Neural cell (in vitro differentiated cells): ENCODE data around the gene KLHDC8A. TPM values are rescaled to one million over a fixed set of nuclear protein-coding genes. Genes with fewer than 3 reads are reported as not detected.

Source experiments
- H2AFZ ChIP-seq: fragments of 200-600, 300-800 bp; sonication (generic), shearing (Covaris generic); 2 replicates; pipeline ENCODE4 v1.6.0; 2014; ENCODE audit warnings: low read depth, mild to moderate bottlenecking, antibody characterized with exemption, low read length, moderate library complexity
- H3F3A ChIP-seq: fragments of 200-600 bp; shearing (Covaris generic); 2 replicates; pipeline ENCODE4 v1.6.1; 2016; ENCODE audit warnings: mild to moderate bottlenecking, moderate library complexity, mixed read lengths, antibody characterized with exemption, low read length; ENCODE audit not compliant: insufficient read depth, poor library complexity, severe bottlenecking
- H3K27ac ChIP-seq: fragments of 200-600, 300-800 bp; sonication (generic), shearing (Covaris generic); 2 replicates; pipeline ENCODE4 v1.5.1; 2014; ENCODE audit warnings: mild to moderate bottlenecking, low read length, moderate library complexity
- H3K27me3 ChIP-seq: fragments of 300-800, 200-600 bp; sonication (generic), shearing (Covaris generic); 2 replicates; pipeline ENCODE4 v1.6.0; 2014; ENCODE audit warnings: mild to moderate bottlenecking, low read depth, low read length, moderate library complexity; ENCODE audit not compliant: insufficient read depth
- H3K36me3 ChIP-seq: fragments of 300-800, 200-600 bp; sonication (generic), shearing (Covaris generic); 2 replicates; pipeline ENCODE4 v1.5.1; 2014; ENCODE audit warnings: mild to moderate bottlenecking, antibody characterized with exemption, low read length, moderate library complexity; ENCODE audit not compliant: insufficient read depth
- H3K4me2 ChIP-seq: fragments of 300-800, 200-600 bp; sonication (generic), shearing (Covaris generic); 2 replicates; pipeline ENCODE4 v1.6.0; 2014; ENCODE audit warnings: mild to moderate bottlenecking, low read length
- H3K4me3 ChIP-seq: fragments of 300-800, 200-600 bp; sonication (generic), shearing (Covaris generic); 2 replicates; pipeline ENCODE4 v1.5.1; 2014; ENCODE audit warnings: mild to moderate bottlenecking, low read length, moderate library complexity
- H3K79me2 ChIP-seq: fragments of 200-600 bp; shearing (Covaris generic); replicated peaks from 2 replicates; pipeline ENCODE4 v1.6.0; 2014; ENCODE audit warnings: mild to moderate bottlenecking, low read length, moderate library complexity; ENCODE audit not compliant: insufficient read depth
- H3K9ac ChIP-seq: fragments of 300-800, 200-600 bp; sonication (generic), shearing (Covaris generic); 2 replicates; pipeline ENCODE4 v1.6.1; 2016; ENCODE audit warnings: mild to moderate bottlenecking, low read length, mixed read lengths
- H3K9me2 ChIP-seq: fragments of 200-600 bp; shearing (Covaris generic); 2 replicates; pipeline ENCODE4 v1.6.1; 2016; ENCODE audit warnings: mild to moderate bottlenecking, low read length, mixed read lengths; ENCODE audit not compliant: insufficient read depth
- H3K9me3 ChIP-seq: fragments of 200-600, 300-800 bp; sonication (generic), shearing (Covaris generic); 2 replicates; pipeline ENCODE4 v1.6.1; 2016; ENCODE audit warnings: mild to moderate bottlenecking, mixed run types, low read length, moderate library complexity, mixed read lengths
- H4K20me1 ChIP-seq: fragments of 200-600 bp; shearing (Covaris generic); 2 replicates; pipeline ENCODE4 v1.6.1; 2016; ENCODE audit warnings: mild to moderate bottlenecking, mixed run types; ENCODE audit not compliant: insufficient read depth
- EP300 ChIP-seq: fragments of 450-650 bp; conservative IDR thresholded peaks from 2 replicates; pipeline ENCODE4 v1.6.1; 2014; ENCODE audit warnings: antibody characterized with exemption, mild to moderate bottlenecking, moderate library complexity; ENCODE audit not compliant: poor library complexity, severe bottlenecking
- EZH2 ChIP-seq: fragments of 200-600, 300-800 bp; shearing (Covaris generic), sonication (generic); IDR thresholded peaks from 2 replicates; pipeline ENCODE4 v1.6.1; 2014; ENCODE audit warnings: antibody characterized with exemption, low read length, borderline replicate concordance, mild to moderate bottlenecking; ENCODE audit not compliant: insufficient read depth, poor library complexity, severe bottlenecking
- MXI1 ChIP-seq: fragments of 450-650 bp; conservative IDR thresholded peaks from 2 replicates; pipeline ENCODE4 v1.6.1; 2014; ENCODE audit warnings: antibody characterized with exemption, mild to moderate bottlenecking; ENCODE audit not compliant: poor library complexity, severe bottlenecking
- POLR2AphosphoS5 ChIP-seq: IDR thresholded peaks from 2 replicates; pipeline ENCODE4 v1.6.1; 2012
- RAD21 ChIP-seq: fragments of 450-650 bp; conservative IDR thresholded peaks from 2 replicates; pipeline ENCODE4 v1.6.1; 2014; ENCODE audit warnings: antibody characterized with exemption, mild to moderate bottlenecking, moderate library complexity
- SMC3 ChIP-seq: fragments of 450-650 bp; conservative IDR thresholded peaks from 2 replicates; pipeline ENCODE4 v1.6.1; 2014; ENCODE audit warnings: antibody characterized with exemption, mild to moderate bottlenecking, moderate library complexity; ENCODE audit not compliant: poor library complexity
- TAF1 ChIP-seq: IDR thresholded peaks from 2 replicates; pipeline ENCODE4 v1.6.1; 2012; ENCODE audit warnings: low read depth
- polyA plus RNA-seq: library from polyadenylated mRNA; depleted of rRNA; stranded (reverse); fragments of >200 nt; gene quantifications from 2 replicates; pipeline ENCODE4 v1.2.3, GENCODE V29; 2014
- TF ChIP-seq, protein P1 (sequence below): fragments of 450-650 bp; IDR thresholded peaks from 2 replicates; pipeline ENCODE4 v1.5.1; 2014; ENCODE audit warnings: antibody characterized with exemption, mild to moderate bottlenecking, moderate library complexity; ENCODE audit not compliant: poor library complexity, severe bottlenecking
- TF ChIP-seq, protein P2 (sequence below): IDR thresholded peaks from 2 replicates; pipeline ENCODE4 v1.6.1; 2012; ENCODE audit warnings: borderline replicate concordance

The KLHDC8A gene
- polyA plus RNA-seq, 1 donor from 2014 or later, result 7.7 TPM

DNA sequence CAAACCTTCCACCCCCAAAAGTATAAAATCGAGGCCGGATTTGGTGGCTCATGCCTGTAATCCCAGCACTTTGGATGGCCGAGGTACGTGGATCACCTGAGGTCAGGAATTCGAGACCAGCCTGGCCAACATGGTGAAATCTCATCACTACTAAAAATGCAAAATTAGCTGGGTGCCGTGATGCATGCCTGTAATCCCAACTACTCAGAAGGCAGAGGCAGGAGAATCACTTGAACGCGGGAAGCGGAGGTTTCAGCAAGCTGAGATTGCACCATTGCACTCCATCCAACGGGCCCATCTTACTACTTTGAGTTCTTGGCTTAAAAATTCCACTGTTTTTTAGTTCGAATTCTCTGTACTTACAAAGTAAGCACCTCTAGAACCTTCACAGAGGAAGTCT is 11.0 kb downstream of the KLHDC8A start:
- H4K20me1 ChIP-seq, result no peaks in the 10 kb centered on the region
- H3F3A ChIP-seq, result peaks cover 9% of the 10 kb centered on the region
- no peaks in the 10 kb centered on the region for H3K27me3 ChIP-seq
- H3K9me3 ChIP-seq, result no peaks in the 10 kb centered on the region
- no peaks in the 10 kb centered on the region for H3K9me2 ChIP-seq
- H2AFZ ChIP-seq, result no peak overlapping the region
- peak overlapping the region; percentile 79 for H3K27ac ChIP-seq
- H3K4me2 ChIP-seq, result no peak overlapping the region
- H3K79me2 ChIP-seq, result no peaks in the 10 kb centered on the region
- H3K4me3 ChIP-seq, result no peak overlapping the region
- no peak overlapping the region for H3K9ac ChIP-seq
- H3K36me3 ChIP-seq, result no peaks in the 10 kb centered on the region
- TF ChIP-seq TAF1 (no peak), RAD21 (no peak), EP300 (no peak), SMC3 (no peak), MXI1 (no peak), EZH2 (no peak), POLR2AphosphoS5 (no peak)
- TF ChIP-seq, protein P1, sequence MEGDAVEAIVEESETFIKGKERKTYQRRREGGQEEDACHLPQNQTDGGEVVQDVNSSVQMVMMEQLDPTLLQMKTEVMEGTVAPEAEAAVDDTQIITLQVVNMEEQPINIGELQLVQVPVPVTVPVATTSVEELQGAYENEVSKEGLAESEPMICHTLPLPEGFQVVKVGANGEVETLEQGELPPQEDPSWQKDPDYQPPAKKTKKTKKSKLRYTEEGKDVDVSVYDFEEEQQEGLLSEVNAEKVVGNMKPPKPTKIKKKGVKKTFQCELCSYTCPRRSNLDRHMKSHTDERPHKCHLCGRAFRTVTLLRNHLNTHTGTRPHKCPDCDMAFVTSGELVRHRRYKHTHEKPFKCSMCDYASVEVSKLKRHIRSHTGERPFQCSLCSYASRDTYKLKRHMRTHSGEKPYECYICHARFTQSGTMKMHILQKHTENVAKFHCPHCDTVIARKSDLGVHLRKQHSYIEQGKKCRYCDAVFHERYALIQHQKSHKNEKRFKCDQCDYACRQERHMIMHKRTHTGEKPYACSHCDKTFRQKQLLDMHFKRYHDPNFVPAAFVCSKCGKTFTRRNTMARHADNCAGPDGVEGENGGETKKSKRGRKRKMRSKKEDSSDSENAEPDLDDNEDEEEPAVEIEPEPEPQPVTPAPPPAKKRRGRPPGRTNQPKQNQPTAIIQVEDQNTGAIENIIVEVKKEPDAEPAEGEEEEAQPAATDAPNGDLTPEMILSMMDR, result no peak
- TF ChIP-seq, protein P2, sequence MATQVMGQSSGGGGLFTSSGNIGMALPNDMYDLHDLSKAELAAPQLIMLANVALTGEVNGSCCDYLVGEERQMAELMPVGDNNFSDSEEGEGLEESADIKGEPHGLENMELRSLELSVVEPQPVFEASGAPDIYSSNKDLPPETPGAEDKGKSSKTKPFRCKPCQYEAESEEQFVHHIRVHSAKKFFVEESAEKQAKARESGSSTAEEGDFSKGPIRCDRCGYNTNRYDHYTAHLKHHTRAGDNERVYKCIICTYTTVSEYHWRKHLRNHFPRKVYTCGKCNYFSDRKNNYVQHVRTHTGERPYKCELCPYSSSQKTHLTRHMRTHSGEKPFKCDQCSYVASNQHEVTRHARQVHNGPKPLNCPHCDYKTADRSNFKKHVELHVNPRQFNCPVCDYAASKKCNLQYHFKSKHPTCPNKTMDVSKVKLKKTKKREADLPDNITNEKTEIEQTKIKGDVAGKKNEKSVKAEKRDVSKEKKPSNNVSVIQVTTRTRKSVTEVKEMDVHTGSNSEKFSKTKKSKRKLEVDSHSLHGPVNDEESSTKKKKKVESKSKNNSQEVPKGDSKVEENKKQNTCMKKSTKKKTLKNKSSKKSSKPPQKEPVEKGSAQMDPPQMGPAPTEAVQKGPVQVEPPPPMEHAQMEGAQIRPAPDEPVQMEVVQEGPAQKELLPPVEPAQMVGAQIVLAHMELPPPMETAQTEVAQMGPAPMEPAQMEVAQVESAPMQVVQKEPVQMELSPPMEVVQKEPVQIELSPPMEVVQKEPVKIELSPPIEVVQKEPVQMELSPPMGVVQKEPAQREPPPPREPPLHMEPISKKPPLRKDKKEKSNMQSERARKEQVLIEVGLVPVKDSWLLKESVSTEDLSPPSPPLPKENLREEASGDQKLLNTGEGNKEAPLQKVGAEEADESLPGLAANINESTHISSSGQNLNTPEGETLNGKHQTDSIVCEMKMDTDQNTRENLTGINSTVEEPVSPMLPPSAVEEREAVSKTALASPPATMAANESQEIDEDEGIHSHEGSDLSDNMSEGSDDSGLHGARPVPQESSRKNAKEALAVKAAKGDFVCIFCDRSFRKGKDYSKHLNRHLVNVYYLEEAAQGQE, result no peak

DNA sequence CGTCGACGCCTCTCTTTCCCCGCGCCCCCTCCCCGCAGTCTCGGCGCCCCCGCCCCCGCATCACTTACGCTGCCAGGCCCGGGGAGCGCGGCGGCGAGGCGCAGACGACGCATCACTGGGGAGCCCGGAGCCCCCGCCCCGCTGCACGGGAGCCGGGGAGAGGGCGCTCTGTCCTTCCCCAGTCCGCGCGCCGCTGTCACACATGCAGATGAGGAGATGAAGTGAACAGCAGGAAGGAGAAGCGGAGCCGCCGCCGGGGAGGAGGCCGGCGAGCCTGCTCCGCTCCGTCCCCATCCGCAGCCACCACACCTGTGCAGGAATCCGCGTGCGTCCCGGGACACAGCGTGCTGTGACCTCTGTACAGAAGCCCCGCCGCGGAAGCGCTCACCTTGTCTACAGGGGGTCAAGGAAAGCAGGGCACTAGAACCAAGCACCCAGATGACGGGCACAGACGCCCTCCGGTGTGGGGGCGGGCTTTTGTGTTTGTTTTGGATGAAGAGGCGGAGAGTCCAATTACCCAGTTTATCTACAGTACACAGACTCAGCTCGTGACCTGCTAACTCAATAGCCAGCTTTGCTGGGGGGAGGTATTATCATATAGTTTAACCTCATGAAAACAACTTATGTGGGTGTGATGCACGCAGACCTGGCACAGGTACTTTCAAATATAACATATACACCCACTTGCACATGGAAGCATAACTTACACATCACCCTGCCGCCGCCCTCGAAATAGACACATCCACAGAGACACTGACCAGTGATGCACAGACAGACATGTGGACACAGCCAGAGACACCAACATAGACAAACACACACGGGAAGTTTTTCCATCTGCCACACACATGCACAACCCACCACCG is 12.4 kb downstream of the KLHDC8A start:
- Histone ChIP-seq H3K4me3 (peak overlapping the region; percentile 71), H3K9me3 (no peaks in the 10 kb centered on the region), H4K20me1 (no peaks in the 10 kb centered on the region), H3K9me2 (no peaks in the 10 kb centered on the region), H3K27ac (peak overlapping the region; percentile 37), H3K4me2 (peak overlapping the region; percentile 49), H3K9ac (peak overlapping the region; percentile 70), H2AFZ (peak overlapping the region; percentile 58), H3K79me2 (no peaks in the 10 kb centered on the region), H3F3A (peaks cover 8% of the 10 kb centered on the region), H3K27me3 (no peaks in the 10 kb centered on the region), H3K36me3 (no peaks in the 10 kb centered on the region)
- no peak for TF ChIP-seq SMC3
- peak; percentile 16 for TF ChIP-seq EP300
- TF ChIP-seq RAD21, result no peak
- TF ChIP-seq TAF1, result peak; percentile 46
- TF ChIP-seq POLR2AphosphoS5, result peak; percentile 5
- peak; percentile 20 for TF ChIP-seq MXI1
- TF ChIP-seq, protein P1, result no peak
- TF ChIP-seq, protein P2, result no peak
